Heart left ventricle (tissue), 13 donors: Measurements from ENCODE around the gene CYGB.

ENCODE experiments used
- CTCF ChIP-seq, 12 donors: fragments of 200-600 bp; sonication (generic) in 4 of 12; IDR thresholded peaks; one replicate each; pipeline versions ENCODE4 v1.5.0 to v1.8.0; 2018 to 2022; ENCODE audit warnings: antibody characterized with exemption in 12 of 12, mild to moderate bottlenecking in 5 of 12
- POLR2A ChIP-seq, 2 donors: fragments of 450-650 bp; IDR thresholded peaks; one replicate each; pipeline ENCODE4 v1.6.1; 2017; ENCODE audit warnings: antibody characterized with exemption in 2 of 2, mild to moderate bottlenecking in 2 of 2, moderate library complexity in 2 of 2
- donor health status: ischemic (EF 13 %, LVEDD 7.1; RV severe dilation, severe dysfunction).
- donor health status: DM: no; HTN: yes; CAD: no.
- donor health status: DM: no; HTN: no; CAD: no.
- donor health status: ischemic (EF 25% LVEDD 6.9; RV normal size, moderate dysfunction).
- donor health status: ischemic (EF 25% LVEDD 5.7; RV mildly dilated, moderate dysfunction).
- donor health status: ischemic (EF 35%, LVEDD 5.7; RV mildly dilated, moderate dysfunction).
- donor health status: nonischemic (EF 11% LVEDD 7.7; RV severe dilation, severe dysfunction).
- donor health status: DM: yes; HTN: yes; CAD: no.
- donor health status: PGD.
- donor health status: ischemic (EF 29% LVEDD 5.4; RV normal size, mild dysfunction).
- donor health status: nonischemic (EF 23%, LVEDD 6.1; RV moderate dilation, normal function).

- TF ChIP-seq POLR2A (IDR thresholded peaks at IDR 0.05) (no peak), CTCF (IDR thresholded peaks at IDR 0.05) (no peak)
Measured at GRCh38 chr17:76481071-76481655, 56.3 kb downstream of the CYGB start.
